Measurements from ENCODE around the gene SLC38A11.

SLC38A11 gene

GRCh38 chr2:164969909-164970690 is 14.8 kb upstream of the SLC38A11 start:
- no peak for DNase-seq

- DNase-seq = peak; percentile 84
Observed at GRCh38 chr2:164967781-164968228, 12.5 kb upstream of the SLC38A11 start.

GRCh38 chr2:164967361-164967760 is 12.0 kb upstream of the SLC38A11 start:
- no peak for DNase-seq

- peak; percentile 19 for DNase-seq
Observed at GRCh38 chr2:164964700-164965099, 9.4 kb upstream of the SLC38A11 start.

- DNase-seq = no peak
Observed at GRCh38 chr2:164960159-164960558, 4.8 kb upstream of the SLC38A11 start.

GRCh38 chr2:164954186-164954585 is 1.1 kb downstream of the SLC38A11 start:
- no peak for DNase-seq

- no peak for DNase-seq
Observed at GRCh38 chr2:164953279-164953678, 2.0 kb downstream of the SLC38A11 start.

GRCh38 chr2:164952057-164952702 is 3.1 kb downstream of the SLC38A11 start:
- no peak for DNase-seq

GRCh38 chr2:164948540-164948939 is 6.8 kb downstream of the SLC38A11 start:
- DNase-seq = no peak

- no peak for DNase-seq
Observed at GRCh38 chr2:164947281-164947680, 8.0 kb downstream of the SLC38A11 start.

GRCh38 chr2:164943289-164943688 is 12.0 kb downstream of the SLC38A11 start:
- DNase-seq = no peak

- DNase-seq = no peak
Observed at GRCh38 chr2:164937864-164938401, 17.4 kb downstream of the SLC38A11 start.

GRCh38 chr2:164935118-164936101 is 19.9 kb downstream of the SLC38A11 start:
- no peak for DNase-seq

- DNase-seq = no peak
Observed at GRCh38 chr2:164934401-164935117, 20.8 kb downstream of the SLC38A11 start.

GRCh38 chr2:164933671-164934189 is 21.6 kb downstream of the SLC38A11 start:
- no peak for DNase-seq

- no peak for DNase-seq
Observed at GRCh38 chr2:164932377-164932776, 22.9 kb downstream of the SLC38A11 start.

GRCh38 chr2:164928101-164928673 is 27.1 kb downstream of the SLC38A11 start:
- DNase-seq = no peak

GRCh38 chr2:164922134-164922533 is 33.2 kb downstream of the SLC38A11 start:
- peak; percentile 43 for DNase-seq

GRCh38 chr2:164920430-164920829 is 34.9 kb downstream of the SLC38A11 start:
- DNase-seq = peak; percentile 93

GRCh38 chr2:164917296-164917903 is 37.9 kb downstream of the SLC38A11 start:
- peak; percentile 36 for DNase-seq

- DNase-seq = no peak
Observed at GRCh38 chr2:164915566-164915965, 39.8 kb downstream of the SLC38A11 start.
